HL-60/S4 (cell line): ENCODE results near the gene MORN3.
"Not testable (repeated sequence)": the region's sequence is repeated elsewhere in the genome, so short reads cannot be mapped to it uniquely, and the experiment has no call there.

ENCODE experiments used
- in situ Hi-C: fragments of 300-500 bp; cut with MboI; formaldehyde crosslinking; loops from 2 replicates; pipeline ENCODE4 v1.14.3; 2022; ENCODE audit warnings: low sequenced_read_pairs

The MORN3 gene

GRCh38 chr12:121649322-121649721, 20.1 kb downstream of the MORN3 start:
- in situ Hi-C loops: no loop called here

DNA sequence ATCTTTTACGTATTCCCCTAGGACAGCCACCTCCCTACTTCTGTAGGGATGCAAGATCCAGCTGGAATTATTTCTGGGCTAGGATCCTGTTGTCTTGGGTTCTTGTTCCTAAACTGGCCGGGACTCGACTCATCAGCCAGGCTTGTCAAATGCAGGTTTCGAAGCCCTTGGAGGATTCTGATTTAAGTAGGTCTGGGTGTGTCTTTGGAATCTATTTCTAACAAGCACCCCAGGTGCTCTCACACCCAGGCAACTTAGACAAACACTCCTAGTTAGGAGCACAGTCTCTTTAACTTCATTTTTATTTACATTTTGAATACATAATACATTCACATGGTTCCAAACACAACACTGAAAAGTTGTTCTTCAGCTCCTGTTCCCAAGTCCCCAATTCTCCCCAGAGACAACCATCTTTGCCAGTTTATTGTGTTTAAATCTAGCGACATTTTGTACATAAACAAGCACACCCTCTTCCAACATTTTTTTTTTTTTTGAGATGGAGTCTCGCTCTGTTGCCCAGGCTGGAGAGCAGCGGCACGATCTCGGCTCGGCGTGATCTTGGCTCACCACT, 20.9 kb downstream of the MORN3 start:
- in situ Hi-C loops: no loop called here

- in situ Hi-C loops: no loop called here
These were observed 28.2 kb downstream of the MORN3 start for GRCh38 chr12:121641343-121641630.

DNA sequence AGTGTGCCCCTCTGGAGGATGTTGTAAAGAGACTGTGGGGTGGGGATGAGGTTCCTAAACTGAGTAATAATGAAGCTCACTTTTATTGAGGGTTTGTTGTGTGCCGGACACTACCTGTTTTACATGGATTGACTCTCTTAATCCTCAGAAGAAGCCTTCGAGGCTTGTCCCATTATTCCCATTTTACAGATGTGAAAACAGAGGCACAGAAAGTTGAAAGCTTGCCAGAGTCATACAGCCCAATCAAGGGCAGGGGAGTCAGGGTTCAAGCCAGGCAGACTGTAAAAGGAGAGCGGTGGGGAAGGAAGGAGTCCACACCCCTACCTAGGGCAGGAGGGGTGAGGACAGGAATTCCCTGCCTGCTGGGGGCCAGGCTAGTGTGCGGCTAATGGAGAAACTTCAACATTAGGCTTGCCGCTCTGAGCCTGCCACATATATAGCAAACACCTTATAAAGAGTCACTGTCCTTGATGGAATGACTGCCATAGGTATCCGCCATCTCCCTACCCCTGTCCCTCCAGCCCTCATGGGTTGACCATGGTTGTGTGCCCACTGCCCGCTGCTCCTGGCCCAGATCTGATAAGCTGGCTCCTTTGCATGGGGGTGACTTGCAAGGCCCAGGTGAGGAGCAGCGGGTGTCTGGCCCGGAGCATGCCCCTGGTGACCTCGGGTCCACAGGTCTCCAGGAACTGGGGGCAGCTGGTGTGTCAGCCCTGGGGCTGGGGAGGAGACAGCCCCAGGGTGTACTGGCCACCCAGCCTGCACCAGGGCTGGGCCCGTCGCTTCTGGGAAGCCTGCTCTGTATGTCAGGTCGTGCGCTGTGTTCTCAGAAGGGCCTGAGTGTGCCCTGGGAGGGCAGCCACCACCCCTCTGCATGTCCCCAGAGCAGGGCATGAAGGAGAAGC, 30.9 kb downstream of the MORN3 start:
- in situ Hi-C loops: no loop called here

DNA sequence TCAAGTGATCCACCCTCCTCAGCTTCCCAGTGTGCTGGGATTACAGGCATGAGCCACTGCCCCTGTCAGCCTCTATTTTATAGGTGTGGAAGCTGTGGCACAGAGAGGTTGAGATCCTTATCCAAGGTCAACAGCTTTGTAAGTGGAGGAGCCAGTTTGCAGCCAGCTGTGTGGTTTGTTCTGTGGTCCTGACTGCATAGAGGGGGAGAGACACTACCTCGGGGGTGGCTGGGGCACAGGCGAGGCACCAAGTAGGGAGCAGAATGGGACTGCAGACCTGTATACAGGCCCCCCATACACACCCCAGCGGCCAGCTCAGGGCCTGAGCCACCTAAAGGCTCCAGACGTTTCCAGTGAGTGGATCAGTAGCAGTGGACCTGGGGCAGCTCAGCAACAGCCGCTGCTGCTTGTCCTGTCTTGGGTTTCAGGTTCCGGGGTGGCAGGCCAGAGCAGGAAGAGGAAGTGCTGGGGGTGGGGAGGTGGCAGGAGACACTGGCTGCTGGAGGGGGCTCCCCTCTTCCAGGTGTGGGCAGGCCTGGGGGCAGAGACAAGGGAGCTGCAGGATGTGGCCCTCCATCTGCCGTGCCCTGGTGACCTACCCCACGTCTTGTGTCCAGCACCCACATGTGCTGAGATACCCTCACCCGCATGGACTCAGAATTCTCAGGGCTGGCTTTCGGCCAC, 32.1 kb downstream of the MORN3 start:
- in situ Hi-C loops: no loop called here

DNA sequence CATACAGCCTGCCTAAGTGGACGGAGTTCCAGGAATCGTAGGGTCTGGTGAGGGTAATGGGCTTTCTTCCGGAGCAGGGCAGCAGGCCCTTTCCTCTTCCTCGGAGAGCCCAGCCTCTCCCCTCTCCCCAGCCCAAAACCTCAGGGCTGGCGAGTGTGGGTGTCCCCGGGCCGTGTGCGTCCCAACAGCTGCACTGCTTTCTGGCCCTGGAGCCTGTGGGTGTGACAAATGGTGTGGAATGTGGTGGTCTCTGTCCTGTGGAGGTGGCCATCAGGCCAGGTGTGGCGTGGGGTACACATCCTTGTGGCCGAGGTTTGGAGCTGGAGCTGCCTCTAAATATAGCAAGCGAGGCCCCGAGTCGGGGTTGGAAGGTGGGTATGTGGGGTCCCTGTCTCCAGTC, 34.6 kb downstream of the MORN3 start:
- in situ Hi-C loops: no loop called here

DNA sequence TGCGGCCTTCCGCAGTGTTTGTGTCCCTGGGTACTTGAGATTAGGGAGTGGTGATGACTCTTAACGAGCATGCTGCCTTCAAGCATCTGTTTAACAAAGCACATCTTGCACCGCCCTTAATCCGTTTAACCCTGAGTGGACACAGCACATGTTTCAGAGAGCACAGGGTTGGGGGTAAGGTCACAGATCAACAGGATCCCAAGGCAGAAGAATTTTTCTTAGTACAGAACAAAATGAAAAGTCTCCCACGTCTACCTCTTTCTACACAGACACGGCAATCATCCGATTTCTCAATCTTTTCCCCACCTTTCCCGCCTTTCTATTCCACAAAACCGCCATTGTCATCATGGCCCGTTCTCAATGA, 35.6 kb downstream of the MORN3 start:
- in situ Hi-C loops: not testable (repeated sequence)

DNA sequence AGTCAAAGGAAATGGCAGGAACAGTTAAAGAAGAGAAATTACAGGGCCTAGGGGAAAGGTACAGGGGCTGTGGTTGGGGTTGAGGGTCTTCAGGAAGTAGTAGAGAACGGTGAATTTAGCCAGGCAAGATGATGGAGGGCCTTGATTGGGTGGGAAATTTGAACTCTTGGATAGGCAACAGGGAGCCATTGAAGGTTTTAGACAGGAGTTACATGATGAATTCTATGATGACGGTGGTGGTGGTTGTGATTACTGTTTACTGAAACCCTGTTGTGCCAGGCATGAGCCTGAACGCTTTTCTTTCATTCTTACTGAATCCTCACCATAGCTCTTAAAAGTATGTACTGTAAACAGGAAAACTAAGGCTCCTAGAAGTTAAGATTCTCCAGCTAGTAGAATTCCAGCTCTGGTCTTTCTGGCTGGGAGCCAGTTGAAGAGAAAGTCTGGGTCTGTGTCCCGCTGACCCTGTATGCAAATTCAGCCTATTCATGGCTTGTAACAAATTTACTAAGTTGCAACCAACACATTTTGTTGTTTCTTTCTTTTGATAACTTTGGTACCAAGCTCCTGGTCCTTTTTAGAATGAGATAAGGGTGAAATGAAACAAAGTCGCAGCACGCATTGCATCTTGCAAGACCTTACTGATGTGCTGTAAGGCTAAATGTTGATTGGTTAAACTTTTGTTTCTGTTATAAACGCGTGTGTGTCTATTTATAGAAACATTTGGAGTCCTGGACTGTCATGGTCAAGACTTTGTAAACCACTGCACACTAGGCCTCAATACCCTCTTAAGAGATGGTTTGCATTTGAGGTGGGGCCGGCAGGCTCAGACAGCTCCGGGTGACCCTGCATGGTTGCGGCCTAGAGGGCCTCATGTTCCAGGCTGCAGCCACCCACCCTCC, 37.1 kb downstream of the MORN3 start:
- in situ Hi-C loops: no loop called here

DNA sequence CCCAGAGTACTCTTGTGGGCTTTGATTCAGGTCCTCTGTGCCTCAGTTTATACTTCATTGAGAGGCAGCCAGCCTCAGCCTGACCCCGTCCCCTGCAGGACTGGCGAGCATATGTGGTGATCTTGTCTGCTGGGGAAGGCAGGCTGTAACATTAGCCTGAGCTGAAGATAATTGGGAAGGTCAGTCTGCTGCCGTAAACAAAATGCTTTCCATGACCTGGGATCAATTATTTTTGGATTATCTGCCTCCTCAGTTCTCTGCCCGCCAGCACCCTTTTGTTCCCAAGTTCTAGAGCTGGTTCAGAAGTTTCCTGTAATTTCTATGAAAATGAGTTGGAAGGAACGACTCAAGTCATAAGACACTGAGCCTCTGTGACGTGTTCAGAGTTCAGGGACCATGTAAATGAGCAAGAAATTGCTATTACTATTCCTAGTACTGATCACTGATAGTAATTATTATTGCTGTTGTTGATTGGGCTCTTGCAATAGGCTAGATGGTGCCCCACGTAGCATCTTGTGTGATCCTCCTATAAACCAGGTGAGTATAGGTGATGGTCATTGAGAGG, 38.6 kb downstream of the MORN3 start:
- in situ Hi-C loops: no loop called here

DNA sequence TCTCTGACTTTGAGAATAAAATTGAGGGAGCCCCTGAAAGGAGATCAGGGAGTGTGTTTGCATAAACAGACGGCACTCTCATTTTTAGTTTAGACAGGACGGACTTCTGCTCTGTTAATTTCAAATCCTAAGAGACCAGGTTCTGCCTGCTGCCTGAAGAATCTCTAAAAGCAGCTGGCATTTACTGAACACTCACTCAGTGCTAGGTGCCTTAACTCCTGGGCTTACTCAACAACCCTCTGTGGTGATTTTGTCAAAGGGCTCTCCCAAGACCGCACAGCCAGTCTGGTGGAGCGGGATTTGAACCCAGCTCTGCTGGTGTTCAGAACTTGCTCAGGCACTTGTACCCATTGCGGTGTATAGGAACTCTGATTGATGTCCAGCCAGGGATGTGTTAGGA, 40.9 kb downstream of the MORN3 start:
- in situ Hi-C loops: no loop called here

DNA sequence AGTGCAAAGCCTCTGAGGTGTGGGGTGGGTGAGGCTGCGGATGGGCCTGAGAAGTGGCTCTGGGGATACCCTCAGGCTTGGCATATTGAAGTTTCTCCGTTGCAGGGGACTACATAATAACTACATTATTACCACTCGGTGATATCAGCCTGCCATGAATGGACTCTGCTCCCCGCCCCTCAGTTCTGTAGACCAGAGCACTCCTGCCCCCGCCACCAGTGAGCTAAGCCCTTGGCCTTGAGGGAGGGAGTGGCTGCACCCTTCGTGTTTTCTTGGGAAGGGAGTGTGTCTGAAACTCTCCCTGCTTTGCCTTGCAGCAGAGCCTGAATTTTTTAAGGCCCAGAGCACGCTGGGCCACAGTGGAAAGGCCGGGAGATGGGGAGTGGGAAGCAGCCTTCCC, 41.4 kb downstream of the MORN3 start:
- in situ Hi-C loops: no loop called here

GRCh38 chr12:121626853-121627640, 42.4 kb downstream of the MORN3 start:
- in situ Hi-C loops: no loop called here

GRCh38 chr12:121626087-121626852, 43.2 kb downstream of the MORN3 start, which contains the start of gene ORAI1:
TSS of gene ORAI1 (plus strand) at chr12:121626530.
- in situ Hi-C loops: no loop called here

DNA sequence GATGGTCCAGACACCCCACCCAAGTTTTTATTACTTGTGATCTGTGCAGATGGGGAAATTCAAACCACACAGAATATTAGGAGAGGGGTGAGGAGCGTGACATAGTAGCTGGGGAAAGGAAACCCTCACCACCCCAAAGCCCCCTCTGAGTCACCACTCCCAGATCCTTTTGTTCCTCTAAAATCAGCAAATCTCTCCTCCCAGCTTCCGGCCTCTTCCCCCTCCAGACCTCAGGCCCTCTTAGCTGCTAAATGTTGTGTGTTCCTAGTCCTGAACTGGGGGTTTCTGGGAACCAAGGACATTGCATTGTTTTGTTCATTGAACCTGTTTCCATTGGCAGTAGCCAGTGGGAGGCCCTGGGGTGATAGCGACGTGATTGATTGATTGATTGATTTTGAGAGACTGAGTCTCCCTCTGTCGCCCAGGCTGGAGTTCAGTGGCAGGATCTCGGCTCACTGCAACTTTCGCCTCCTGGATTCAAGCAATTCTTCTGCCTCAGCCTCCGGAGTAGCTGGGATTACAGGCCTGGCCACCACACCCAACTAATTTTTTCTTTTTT, 49.0 kb downstream of the MORN3 start:
- in situ Hi-C loops: no loop called here

DNA sequence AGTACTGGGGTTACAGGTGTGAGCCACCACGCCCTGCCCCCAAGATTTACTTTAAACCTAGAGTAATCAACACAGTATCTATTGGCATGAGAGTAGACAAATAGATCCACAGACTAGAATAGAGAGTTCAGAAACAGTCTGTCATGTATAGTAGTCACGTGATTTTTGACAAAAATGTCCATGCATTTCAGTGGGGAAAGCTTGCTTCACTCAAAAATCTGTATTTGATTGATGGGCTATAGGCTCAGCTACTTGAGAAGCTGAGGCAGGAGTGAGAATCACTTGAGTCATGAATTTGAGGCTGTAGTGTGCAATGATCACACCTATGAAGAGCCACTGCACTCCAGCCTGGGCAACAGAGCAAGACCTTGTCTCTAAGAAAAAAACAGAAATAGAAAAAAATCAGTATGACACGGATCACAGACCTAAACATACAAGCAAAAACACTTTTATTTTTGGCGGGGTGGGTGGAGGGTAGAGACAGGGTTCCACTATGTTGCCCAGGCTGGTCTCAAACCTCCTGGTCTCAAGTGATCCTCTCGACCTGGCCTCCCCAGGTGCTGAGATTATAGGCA, 50.7 kb downstream of the MORN3 start:
- in situ Hi-C loops: no loop called here

GRCh38 chr12:121614872-121615467, 54.5 kb downstream of the MORN3 start:
- in situ Hi-C loops: no loop called here

GRCh38 chr12:121613462-121613861, 56.0 kb downstream of the MORN3 start:
- in situ Hi-C loops: no loop called here

DNA sequence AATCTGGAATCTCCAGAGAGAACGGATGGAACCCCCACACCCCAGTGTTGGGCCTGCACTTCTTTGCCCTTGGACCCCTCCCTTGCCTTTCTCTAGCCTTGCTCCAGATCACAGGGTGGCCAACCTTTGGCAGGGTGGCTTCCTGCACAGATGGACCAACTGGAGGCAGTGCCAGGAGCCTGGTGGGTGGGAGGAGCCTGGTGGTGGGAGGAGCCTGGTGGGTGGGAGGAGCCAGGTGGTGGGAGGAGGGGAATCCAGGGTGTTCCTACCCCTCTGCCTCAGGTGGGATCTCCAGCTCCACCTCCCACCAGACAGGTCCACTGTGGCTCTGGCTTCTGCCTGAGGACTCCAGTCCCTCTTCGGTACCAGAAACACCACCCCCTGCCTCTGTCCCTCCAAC, 58.1 kb downstream of the MORN3 start:
- in situ Hi-C loops: no loop called here
